HG03066 (cell line): Measurements from ENCODE around the gene ZNF831.

Experiments
- ATAC-seq: cut with Tn5 transposase; IDR thresholded peaks from one replicate; pipeline ENCODE4 v1.9.1; 2021; ENCODE audit warnings: low read depth; ENCODE audit not compliant: unreplicated experiment

The ZNF831 gene

GRCh38 chr20:59295531-59295930 lies 131.9 kb downstream of the ZNF831 start:
- ATAC-seq: no peak

GRCh38 chr20:59297686-59298085 lies 134.1 kb downstream of the ZNF831 start:
- no peak for ATAC-seq

GRCh38 chr20:59299945-59300332 lies 136.3 kb downstream of the ZNF831 start:
- no peak for ATAC-seq

GRCh38 chr20:59300333-59301081 lies 136.9 kb downstream of the ZNF831 start, which contains the start of gene EDN3:
TSS of gene EDN3 (plus strand) at chr20:59300611. CDS start at chr20:59300813, 202 bp downstream.
- ATAC-seq: no peak

GRCh38 chr20:59301343-59302007 lies 137.9 kb downstream of the ZNF831 start:
- no peak for ATAC-seq

GRCh38 chr20:59305908-59306655 lies 142.5 kb downstream of the ZNF831 start:
- ATAC-seq: no peak

GRCh38 chr20:59307270-59307669 lies 143.6 kb downstream of the ZNF831 start:
- ATAC-seq: no peak
